ENCODE measurements around the gene DIPK1C. TPM values are rescaled to one million over a fixed set of nuclear protein-coding genes. Genes with fewer than 3 reads are reported as not detected.

The DIPK1C gene
- total and polyA plus RNA-seq, 9 of the 15 experiments (the other 6 are each of a cell fraction or from before 2014, with no cell fraction given): 0.04 to 0.32 (median 0.15) TPM; not detected in 2

DNA sequence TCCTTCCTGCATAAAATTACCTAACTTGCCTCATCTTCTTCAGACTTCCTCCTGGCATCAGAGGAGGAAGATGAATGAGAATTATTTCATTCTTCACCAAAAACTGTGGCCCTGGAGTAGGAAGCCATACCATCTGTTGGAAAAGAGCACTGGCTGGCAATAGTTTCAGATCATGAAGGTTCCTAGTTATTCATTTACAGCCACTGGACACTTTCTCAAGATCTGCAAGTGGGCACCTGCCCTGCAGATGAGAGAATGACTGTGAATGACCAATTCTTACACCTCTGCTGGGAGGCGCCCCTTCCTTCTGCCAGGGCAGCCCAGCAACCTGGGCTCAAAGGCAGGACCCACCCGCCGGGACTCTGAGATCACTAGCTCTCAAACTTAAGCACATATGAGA lies 13.0 kb downstream of the DIPK1C start:
- in situ Hi-C loops (cut with MboI): no loop called here
- no peaks in the 10 kb centered on the region for H3K79me2 ChIP-seq (ENCODE audit: control insufficient read depth, insufficient read depth, low read length)
- ATAC-seq: no peak
- H3K9ac ChIP-seq (ENCODE audit: insufficient read depth in 1 of 2, low read depth in 2 of 2, low read length in 2 of 2): no peak overlapping the region
- intact Hi-C loops (cut with micrococcal nuclease): no loop called here
- ChIA-PET POLR2A (no interaction called here), CTCF (ENCODE audit: low intra/inter-chr PET ratio) (no interaction called here)
- no peaks in the 10 kb centered on the region for H3K9me3 ChIP-seq (replicated peaks; ENCODE audit: control insufficient read depth, insufficient read depth, low read depth, low read length)
- H3K27me3 ChIP-seq (ENCODE audit: control insufficient read depth in 2 of 2, insufficient read depth in 2 of 2, low read length in 2 of 2): peaks cover 42 to 75% of the 10 kb centered on the region in 2 experiments
- H3K4me1 ChIP-seq (replicated peaks in 1 of 2; ENCODE audit: control insufficient read depth in 2 of 2, insufficient read depth in 2 of 2, low read length in 2 of 2): peaks cover 0 to 8% of the 10 kb centered on the region in 2 experiments; a peak in 1 of 5 replicates
- H3K36me3 ChIP-seq (ENCODE audit: control insufficient read depth, insufficient read depth, low read length): no peaks in the 10 kb centered on the region
- no peak overlapping the region for H3K27ac ChIP-seq (ENCODE audit: extremely low read depth, low read depth, low read length)
- no peak for DNase-seq (ENCODE audit: extremely low read depth in 1 of 4, low spot score in 3 of 4)
- 0% methylated on average over 3 of the region's 3 CpGs for WGBS (ENCODE audit: insufficient coverage, low coverage, missing lambda C conversion rate)
- FAIRE-seq: no peak
- H4K20me1 ChIP-seq (replicated peaks; ENCODE audit: control insufficient read depth, insufficient read depth, low read length): no peaks in the 10 kb centered on the region
- no peak for TF ChIP-seq HSF4 (CRISPR knock-in tag; IDR thresholded peaks at IDR 0.05; ENCODE audit: borderline replicate concordance)
- no peak for TF ChIP-seq ZNF384 (IDR thresholded peaks at IDR 0.05; ENCODE audit: low read depth, low read length)
- TF ChIP-seq CBX2 (IDR thresholded peaks at IDR 0.05; ENCODE audit: insufficient read depth, low read length, poor library complexity, severe bottlenecking): no peak
- TF ChIP-seq ZNF644 (tag; IDR thresholded peaks at IDR 0.05; ENCODE audit: low read depth): no peak
- TF ChIP-seq BRCA1 (IDR thresholded peaks at IDR 0.05): no peak
- no peak for TF ChIP-seq BRCA1 (CRISPR knock-in tag; IDR thresholded peaks at IDR 0.05)
- TF ChIP-seq, protein P1, sequence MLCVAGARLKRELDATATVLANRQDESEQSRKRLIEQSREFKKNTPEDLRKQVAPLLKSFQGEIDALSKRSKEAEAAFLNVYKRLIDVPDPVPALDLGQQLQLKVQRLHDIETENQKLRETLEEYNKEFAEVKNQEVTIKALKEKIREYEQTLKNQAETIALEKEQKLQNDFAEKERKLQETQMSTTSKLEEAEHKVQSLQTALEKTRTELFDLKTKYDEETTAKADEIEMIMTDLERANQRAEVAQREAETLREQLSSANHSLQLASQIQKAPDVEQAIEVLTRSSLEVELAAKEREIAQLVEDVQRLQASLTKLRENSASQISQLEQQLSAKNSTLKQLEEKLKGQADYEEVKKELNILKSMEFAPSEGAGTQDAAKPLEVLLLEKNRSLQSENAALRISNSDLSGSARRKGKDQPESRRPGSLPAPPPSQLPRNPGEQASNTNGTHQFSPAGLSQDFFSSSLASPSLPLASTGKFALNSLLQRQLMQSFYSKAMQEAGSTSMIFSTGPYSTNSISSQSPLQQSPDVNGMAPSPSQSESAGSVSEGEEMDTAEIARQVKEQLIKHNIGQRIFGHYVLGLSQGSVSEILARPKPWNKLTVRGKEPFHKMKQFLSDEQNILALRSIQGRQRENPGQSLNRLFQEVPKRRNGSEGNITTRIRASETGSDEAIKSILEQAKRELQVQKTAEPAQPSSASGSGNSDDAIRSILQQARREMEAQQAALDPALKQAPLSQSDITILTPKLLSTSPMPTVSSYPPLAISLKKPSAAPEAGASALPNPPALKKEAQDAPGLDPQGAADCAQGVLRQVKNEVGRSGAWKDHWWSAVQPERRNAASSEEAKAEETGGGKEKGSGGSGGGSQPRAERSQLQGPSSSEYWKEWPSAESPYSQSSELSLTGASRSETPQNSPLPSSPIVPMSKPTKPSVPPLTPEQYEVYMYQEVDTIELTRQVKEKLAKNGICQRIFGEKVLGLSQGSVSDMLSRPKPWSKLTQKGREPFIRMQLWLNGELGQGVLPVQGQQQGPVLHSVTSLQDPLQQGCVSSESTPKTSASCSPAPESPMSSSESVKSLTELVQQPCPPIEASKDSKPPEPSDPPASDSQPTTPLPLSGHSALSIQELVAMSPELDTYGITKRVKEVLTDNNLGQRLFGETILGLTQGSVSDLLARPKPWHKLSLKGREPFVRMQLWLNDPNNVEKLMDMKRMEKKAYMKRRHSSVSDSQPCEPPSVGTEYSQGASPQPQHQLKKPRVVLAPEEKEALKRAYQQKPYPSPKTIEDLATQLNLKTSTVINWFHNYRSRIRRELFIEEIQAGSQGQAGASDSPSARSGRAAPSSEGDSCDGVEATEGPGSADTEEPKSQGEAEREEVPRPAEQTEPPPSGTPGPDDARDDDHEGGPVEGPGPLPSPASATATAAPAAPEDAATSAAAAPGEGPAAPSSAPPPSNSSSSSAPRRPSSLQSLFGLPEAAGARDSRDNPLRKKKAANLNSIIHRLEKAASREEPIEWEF (CRISPR knock-in tag; IDR thresholded peaks at IDR 0.05): no peak
- no peak for TF ChIP-seq HIVEP1 (CRISPR knock-in tag; IDR thresholded peaks at IDR 0.05)
- no peak for TF ChIP-seq SFPQ (IDR thresholded peaks at IDR 0.05; ENCODE audit: low read depth, low read length)
- no peak for TF ChIP-seq ZBTB1 (CRISPR knock-in tag; IDR thresholded peaks at IDR 0.05; ENCODE audit: borderline replicate concordance, low read depth)
- TF ChIP-seq MAFF (IDR thresholded peaks at IDR 0.05; ENCODE audit: low read length): no peak
- no peak for TF ChIP-seq NFYB (IDR thresholded peaks at IDR 0.05; ENCODE audit: extremely low read depth, insufficient read length)
- no peak for TF ChIP-seq NCOA4 (IDR thresholded peaks at IDR 0.05; ENCODE audit: partially characterized antibody)
- TF ChIP-seq ZNF174 (CRISPR knock-in tag; IDR thresholded peaks at IDR 0.05): no peak
- no peak for TF ChIP-seq TGIF2 (CRISPR knock-in tag; IDR thresholded peaks at IDR 0.05)
- no TSS peak for BruUV-seq (replicated peaks)
- H3K4me3 ChIP-seq: no peak overlapping the region
- no peak overlapping the region for H3K4me2 ChIP-seq (ENCODE audit: insufficient read depth, low read length)
- H2AFZ ChIP-seq (ENCODE audit: low read depth, low read length): no peak overlapping the region
- no peaks in the 10 kb centered on the region for H3K9me1 ChIP-seq (ENCODE audit: control insufficient read depth, insufficient read depth, low read length)
